Epithelial cell of esophagus (primary cell): ENCODE results near the gene TOX2.
A peak's percentile ranks its signal among the peaks of the same experiment; 100 is the strongest.

Source experiments
- DNase-seq: peaks from one replicate; pipeline ENCODE4 v3.0.0; 2010; ENCODE audit warnings: low read depth
- H3K4me3 ChIP-seq: 2 replicates; pipeline ENCODE4 v1.5.1; 2011; ENCODE audit warnings: mild to moderate bottlenecking, low read length, control low read depth
- CTCF ChIP-seq: IDR thresholded peaks from 2 replicates; pipeline ENCODE4 v1.5.1; 2011; ENCODE audit warnings: low read depth, mild to moderate bottlenecking, low read length, control low read depth, inconsistent platforms; ENCODE audit not compliant: insufficient read depth; ENCODE audit errors: missing control alignments

Gene TOX2

GRCh38 chr20:43949248-43949647, 34.6 kb downstream of the TOX2 start:
- no peak for DNase-seq
- no peak for TF ChIP-seq CTCF
- H3K4me3 ChIP-seq = no peak overlapping the region

- no peak for DNase-seq
- no peak for TF ChIP-seq CTCF
- no peak overlapping the region for H3K4me3 ChIP-seq
These were observed 35.3 kb downstream of the TOX2 start for GRCh38 chr20:43949741-43950618.

- DNase-seq = no peak
- TF ChIP-seq CTCF = no peak
- no peak overlapping the region for H3K4me3 ChIP-seq
These were observed 39.4 kb downstream of the TOX2 start for GRCh38 chr20:43953919-43954592.

GRCh38 chr20:43954704-43955061, 40.0 kb downstream of the TOX2 start:
- no peak overlapping the region for H3K4me3 ChIP-seq
- no peak for DNase-seq
- no peak for TF ChIP-seq CTCF

GRCh38 chr20:43955062-43955749, 40.6 kb downstream of the TOX2 start:
- peak; percentile 95 for DNase-seq
- H3K4me3 ChIP-seq = no peak overlapping the region

GRCh38 chr20:43955750-43956191, 41.1 kb downstream of the TOX2 start:
- TF ChIP-seq CTCF = no peak
- DNase-seq = no peak
- no peak overlapping the region for H3K4me3 ChIP-seq

More at GRCh38 chr20:43955062-43955749, 40.6 kb downstream of the TOX2 start:
- TF ChIP-seq CTCF = no peak
